Mononuclear cell (primary cell): ENCODE data around the gene DYNC1I1. TPM values are rescaled to one million over a fixed set of nuclear protein-coding genes. Genes with fewer than 3 reads are reported as not detected.

Experiments
- H3K27me3 ChIP-seq: 2 replicates; pipeline ENCODE4 v1.6.0; 2011; ENCODE audit warnings: low read length, control low read depth; ENCODE audit not compliant: insufficient read depth
- H3K4me1 ChIP-seq: 2 replicates; pipeline ENCODE4 v1.5.1; 2011; ENCODE audit warnings: mild to moderate bottlenecking, low read length, control low read depth; ENCODE audit not compliant: insufficient read depth
- H3K4me3 ChIP-seq: 2 replicates; pipeline ENCODE4 v1.5.1; 2011; ENCODE audit warnings: mild to moderate bottlenecking, low read length, moderate library complexity
- H3K9me3 ChIP-seq: 2 replicates; pipeline ENCODE4 v1.5.1; 2011; ENCODE audit warnings: low read depth, mild to moderate bottlenecking, control low read depth, low read length
- total RNA-seq: library from RNA; depleted of rRNA; stranded (reverse); fragments of >200 nt; gene quantifications from one replicate; pipeline ENCODE4 v1.2.3, GENCODE V29; 2012

The DYNC1I1 gene
- total RNA-seq, 1 donor: 0.10 TPM

- H3K9me3 ChIP-seq: no peaks in the 10 kb centered on the region
- no peaks in the 10 kb centered on the region for H3K4me1 ChIP-seq
- peaks cover 8% of the 10 kb centered on the region for H3K27me3 ChIP-seq
- H3K4me3 ChIP-seq: no peak overlapping the region
Observed at GRCh38 chr7:96090756-96091155, 318.4 kb downstream of the DYNC1I1 start.

DNA sequence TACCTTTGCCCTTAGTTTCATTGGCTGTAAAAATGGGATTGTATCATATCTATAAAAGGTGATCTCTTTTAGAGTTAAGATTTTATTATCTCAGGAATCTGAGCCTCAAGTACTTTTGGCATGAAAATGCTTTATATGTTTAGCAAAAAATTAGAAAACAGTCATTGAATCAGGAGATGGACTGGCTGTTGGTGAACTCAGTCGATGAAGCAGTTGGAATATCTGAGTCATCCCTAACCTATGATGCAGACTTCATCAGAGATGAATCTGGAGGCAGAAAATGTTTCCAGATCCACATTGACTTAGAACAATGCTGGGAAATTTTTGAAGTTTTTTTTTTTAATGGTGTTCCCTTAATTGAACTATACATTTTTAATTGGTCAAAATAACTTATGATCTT, 321.1 kb downstream of the DYNC1I1 start:
- no peaks in the 10 kb centered on the region for H3K4me1 ChIP-seq
- no peaks in the 10 kb centered on the region for H3K9me3 ChIP-seq
- H3K4me3 ChIP-seq: no peak overlapping the region
- peaks cover 8% of the 10 kb centered on the region for H3K27me3 ChIP-seq

DNA sequence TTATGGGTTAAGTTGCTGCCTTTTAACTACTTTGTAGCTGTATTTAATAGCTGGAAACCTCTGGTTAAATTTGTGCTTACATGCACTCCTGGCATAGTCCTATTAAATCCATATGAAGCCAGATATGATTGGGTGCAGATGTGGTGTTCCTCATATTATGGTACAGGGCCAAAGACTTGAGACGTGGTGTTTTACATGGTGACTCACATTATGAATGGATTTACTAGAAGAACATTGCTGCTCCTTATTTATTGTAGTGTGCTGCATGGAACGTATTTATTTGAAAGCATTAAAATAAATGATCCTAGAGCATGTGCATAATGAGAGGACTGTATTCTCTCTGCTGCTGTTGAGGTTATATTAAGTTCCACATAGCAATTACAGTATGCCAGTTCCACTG, 325.5 kb downstream of the DYNC1I1 start:
- Histone ChIP-seq H3K9me3 (no peaks in the 10 kb centered on the region), H3K4me3 (no peak overlapping the region), H3K27me3 (no peaks in the 10 kb centered on the region), H3K4me1 (no peaks in the 10 kb centered on the region)

DNA sequence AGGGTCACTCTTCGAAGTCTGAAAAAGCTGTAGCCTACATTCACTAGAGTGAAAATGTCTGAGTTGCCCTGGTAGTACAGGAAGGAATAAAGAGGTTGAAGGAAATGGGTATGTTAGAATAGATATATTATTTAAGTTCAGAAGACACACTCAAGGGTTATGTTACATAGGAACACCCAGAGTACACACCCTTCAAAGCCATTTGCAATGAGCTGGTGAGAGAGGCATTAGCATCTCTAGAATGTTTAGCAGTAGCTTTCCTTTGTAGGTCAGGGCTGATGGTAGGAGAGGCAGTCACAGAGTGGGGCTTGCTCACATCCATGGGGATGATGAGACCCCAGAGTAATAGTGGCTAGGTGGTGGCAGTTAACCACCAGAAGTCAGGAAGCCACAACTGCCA, 328.4 kb downstream of the DYNC1I1 start:
- Histone ChIP-seq H3K4me1 (no peaks in the 10 kb centered on the region), H3K27me3 (no peaks in the 10 kb centered on the region), H3K4me3 (no peak overlapping the region), H3K9me3 (no peaks in the 10 kb centered on the region)

GRCh38 chr7:96102096-96102811, 329.9 kb downstream of the DYNC1I1 start:
- Histone ChIP-seq H3K4me3 (no peak overlapping the region), H3K9me3 (no peaks in the 10 kb centered on the region), H3K27me3 (no peaks in the 10 kb centered on the region), H3K4me1 (no peaks in the 10 kb centered on the region)

DNA sequence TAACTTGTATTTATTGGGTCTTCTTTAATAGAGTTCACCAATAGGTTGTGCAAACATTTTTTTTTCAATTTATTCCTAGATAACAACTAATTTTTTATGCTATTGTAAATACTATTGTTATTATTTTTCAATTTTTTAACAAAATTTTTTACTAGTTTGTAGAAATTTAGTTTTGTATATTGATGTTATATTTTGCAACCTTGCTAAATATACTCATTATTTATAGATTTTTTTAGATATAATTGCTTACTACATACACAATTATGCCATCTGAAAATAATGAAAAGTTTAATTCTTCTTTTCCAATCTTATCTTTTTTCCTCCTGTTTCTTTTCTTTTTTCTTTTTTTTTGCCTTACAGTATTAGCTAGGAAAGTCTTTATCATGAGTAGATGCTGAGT, 332.6 kb downstream of the DYNC1I1 start:
- H3K27me3 ChIP-seq: no peaks in the 10 kb centered on the region
- no peaks in the 10 kb centered on the region for H3K4me1 ChIP-seq
- no peak overlapping the region for H3K4me3 ChIP-seq
- no peaks in the 10 kb centered on the region for H3K9me3 ChIP-seq

DNA sequence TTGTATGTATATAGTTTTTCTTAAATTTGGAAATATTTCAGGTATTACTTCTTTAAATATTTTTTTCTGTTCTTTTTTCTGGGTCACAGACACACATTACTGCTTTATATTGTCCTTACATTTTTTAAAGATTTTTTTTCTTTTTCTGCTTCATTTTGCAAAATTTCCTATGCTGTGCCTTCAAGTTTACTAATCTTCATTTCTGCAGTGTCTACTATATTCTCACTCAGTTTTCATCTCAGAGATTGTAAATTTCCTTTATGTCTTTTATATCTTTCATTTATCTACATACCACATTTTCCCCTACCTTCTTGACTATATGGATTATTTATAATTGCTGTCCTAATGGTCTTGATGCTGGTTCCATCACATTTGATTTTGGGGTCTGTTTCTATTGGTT, 339.1 kb downstream of the DYNC1I1 start:
- H3K4me3 ChIP-seq: no peak overlapping the region
- H3K4me1 ChIP-seq: no peaks in the 10 kb centered on the region
- H3K9me3 ChIP-seq: no peaks in the 10 kb centered on the region
- peaks cover 3% of the 10 kb centered on the region for H3K27me3 ChIP-seq

DNA sequence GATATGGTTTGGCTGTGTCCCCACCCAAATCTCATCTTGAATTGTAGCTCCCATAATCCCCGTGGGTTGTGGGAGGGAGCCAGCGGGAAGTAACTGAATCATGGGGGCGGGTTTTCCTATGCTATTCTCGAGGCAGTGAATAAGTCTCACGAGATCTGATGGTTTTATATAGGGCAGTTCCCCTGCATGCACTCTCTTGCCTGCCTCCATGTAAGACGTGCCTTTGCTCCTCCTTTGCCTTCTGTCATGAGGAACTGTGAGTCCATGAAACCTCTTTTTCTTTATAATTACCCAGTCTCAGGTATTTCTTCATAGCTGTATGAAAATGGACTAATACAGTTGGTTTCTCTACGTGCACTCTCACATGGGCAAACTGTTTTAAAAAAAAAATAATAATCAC, 341.8 kb downstream of the DYNC1I1 start:
- no peaks in the 10 kb centered on the region for H3K4me1 ChIP-seq

DNA sequence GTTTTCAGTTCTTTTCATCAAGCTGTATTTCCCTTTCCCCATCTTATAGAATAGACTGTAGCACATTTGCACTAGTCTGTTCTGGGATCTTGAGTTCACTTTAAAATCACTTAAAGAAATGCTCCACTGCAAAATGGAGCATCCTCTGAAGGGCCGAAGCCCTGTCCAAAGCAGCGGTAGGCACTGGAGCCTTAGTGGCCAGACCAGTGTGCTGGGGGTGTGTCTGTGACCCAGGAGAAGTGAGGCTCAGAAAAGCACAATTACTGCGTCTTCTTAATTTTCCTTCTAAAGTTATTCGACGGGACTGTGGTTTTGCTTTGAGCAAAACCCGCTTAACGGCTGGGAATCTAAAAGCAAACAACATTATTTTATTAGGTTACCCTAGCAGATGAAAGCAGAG, 343.8 kb downstream of the DYNC1I1 start:
- H3K27me3 ChIP-seq: no peaks in the 10 kb centered on the region
- H3K9me3 ChIP-seq: no peaks in the 10 kb centered on the region
- no peak overlapping the region for H3K4me3 ChIP-seq
- no peaks in the 10 kb centered on the region for H3K4me1 ChIP-seq

More for the DNA sequence above, 341.8 kb downstream of the DYNC1I1 start:
- Histone ChIP-seq H3K9me3 (no peaks in the 10 kb centered on the region), H3K4me3 (no peak overlapping the region), H3K27me3 (peaks cover 3% of the 10 kb centered on the region)

DNA sequence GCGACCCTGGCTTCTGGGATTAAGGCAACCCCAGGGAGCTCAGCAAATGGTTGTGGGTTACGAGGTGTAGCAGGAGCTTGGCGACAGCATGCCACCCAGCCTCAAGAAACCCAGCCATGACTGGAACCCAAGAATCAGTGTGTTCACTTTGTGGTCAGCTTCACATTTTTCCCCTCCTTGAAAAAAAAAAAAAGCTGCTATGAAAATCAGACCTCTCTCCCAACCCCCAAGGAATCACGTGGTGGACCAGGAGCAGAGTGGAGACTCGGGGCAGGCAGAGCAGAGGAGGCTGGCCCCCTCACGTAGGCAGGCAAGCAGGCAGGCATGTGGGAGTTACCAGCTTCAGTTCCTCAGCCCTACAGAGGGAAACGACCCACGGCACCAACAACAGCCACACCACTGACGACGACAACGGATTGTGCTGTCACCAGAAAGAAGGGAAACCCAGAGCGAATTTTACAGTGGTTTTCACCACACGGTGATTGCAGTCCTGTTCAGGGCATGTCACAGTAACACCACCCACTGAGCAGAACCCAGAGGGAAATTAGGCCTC, 346.2 kb downstream of the DYNC1I1 start:
- H3K27me3 ChIP-seq: no peaks in the 10 kb centered on the region
- H3K4me1 ChIP-seq: no peaks in the 10 kb centered on the region
- H3K9me3 ChIP-seq: no peaks in the 10 kb centered on the region
- H3K4me3 ChIP-seq: no peak overlapping the region

DNA sequence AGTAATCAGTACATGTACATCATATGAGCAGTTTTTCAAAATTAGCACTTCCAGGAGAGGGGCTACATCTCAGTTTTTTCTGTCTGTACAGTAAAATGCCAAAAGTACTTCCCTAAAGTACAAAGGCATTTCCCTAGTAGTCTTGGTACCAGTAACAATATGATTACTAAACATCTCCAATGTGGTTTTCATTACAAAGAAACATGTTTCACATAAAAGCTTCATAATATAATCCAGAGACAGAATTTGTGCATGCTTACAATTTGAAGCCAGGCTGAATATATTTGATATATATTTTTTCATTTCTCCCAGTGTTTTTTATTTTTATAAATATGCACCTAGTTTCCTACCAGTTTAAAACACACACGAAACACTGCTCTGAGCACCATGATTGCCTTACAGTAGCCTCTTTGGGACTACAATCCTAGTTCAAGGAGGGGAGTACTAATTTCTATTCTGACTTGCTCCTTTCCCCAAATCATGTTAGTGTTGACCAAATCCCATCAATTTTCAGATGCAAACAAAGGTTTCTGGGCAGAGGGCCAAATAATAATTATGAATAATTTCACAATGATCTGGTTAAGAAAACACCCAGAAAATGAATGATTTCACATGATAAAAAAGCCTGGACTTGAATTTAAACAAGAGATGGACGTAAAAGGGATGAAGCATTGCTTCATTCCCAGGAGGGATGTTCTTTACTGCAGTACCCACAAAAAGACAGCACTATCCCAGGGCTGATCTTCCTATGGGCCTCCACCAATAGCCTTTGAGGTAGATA, 348.3 kb downstream of the DYNC1I1 start:
- Histone ChIP-seq H3K9me3 (no peaks in the 10 kb centered on the region), H3K27me3 (no peaks in the 10 kb centered on the region), H3K4me1 (no peaks in the 10 kb centered on the region), H3K4me3 (no peak overlapping the region)

DNA sequence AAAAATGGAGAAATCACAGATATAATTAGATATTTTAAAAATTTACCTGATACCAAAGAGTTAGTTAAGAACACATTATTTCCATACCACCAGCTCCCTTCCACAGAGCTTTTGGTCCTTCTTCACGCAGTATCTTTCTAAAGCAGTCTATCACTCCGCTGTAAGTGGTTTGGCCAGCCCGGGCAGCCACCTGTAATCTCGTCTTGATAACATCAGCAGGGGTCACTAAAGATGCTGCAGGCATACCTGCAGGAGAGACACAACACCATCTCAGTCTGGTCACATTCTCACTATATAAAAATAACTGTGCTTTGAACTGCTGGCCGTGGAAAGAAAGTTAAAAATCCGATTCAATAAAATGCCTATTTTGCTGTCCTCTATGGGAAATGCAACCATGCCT, 349.4 kb downstream of the DYNC1I1 start:
- no peaks in the 10 kb centered on the region for H3K27me3 ChIP-seq
- no peaks in the 10 kb centered on the region for H3K9me3 ChIP-seq
- H3K4me3 ChIP-seq: no peak overlapping the region
- H3K4me1 ChIP-seq: no peaks in the 10 kb centered on the region

DNA sequence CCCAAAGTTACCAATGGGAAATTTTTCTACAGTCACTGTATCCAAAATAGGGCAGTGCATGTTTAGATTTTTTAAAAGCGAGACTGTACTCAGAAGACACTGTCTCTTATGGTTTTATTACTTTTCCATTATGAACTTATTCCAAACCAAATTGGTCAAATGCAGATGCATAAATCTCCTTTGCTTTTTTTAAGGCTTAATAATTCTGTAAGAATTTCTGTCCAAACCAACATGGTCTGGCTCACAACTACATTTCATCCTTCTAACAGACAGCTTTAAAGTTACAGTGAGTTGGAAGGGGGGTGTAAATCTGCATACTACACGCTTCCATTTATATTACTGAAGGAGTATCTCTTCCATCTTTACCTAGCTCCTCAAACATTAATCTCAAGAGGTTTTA, 350.4 kb downstream of the DYNC1I1 start:
- Histone ChIP-seq H3K27me3 (no peaks in the 10 kb centered on the region), H3K4me3 (no peak overlapping the region), H3K4me1 (no peaks in the 10 kb centered on the region), H3K9me3 (no peaks in the 10 kb centered on the region)

DNA sequence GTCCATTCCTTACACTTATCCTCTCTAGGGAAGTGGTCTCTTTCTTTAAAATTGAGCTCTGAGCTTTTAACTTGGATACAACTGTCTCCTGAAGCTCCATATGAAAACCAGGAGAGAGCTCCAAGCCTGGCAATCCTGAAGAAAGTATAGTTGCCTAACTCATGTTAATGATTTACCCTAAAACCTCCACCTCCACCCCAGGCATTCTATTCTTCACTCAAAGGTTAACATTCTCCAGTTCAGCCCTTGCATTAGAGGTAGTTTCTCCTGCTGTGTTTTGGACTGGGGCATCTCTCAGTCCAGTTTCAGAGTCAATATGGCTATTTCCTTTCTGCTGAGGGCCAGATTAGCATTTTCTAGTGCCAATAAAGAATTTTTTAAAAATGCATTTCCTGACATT, 354.0 kb downstream of the DYNC1I1 start:
- Histone ChIP-seq H3K4me1 (no peaks in the 10 kb centered on the region), H3K9me3 (no peaks in the 10 kb centered on the region), H3K4me3 (no peak overlapping the region), H3K27me3 (no peaks in the 10 kb centered on the region)

GRCh38 chr7:96127746-96128145, 355.4 kb downstream of the DYNC1I1 start:
- H3K9me3 ChIP-seq: no peaks in the 10 kb centered on the region
- H3K4me1 ChIP-seq: no peaks in the 10 kb centered on the region
- H3K27me3 ChIP-seq: no peaks in the 10 kb centered on the region
- no peak overlapping the region for H3K4me3 ChIP-seq
